DMS53 treated with DMSO at 0.1 percent for 48 hours (cell line): ENCODE measurements around the gene CLCA2.
A peak's percentile ranks its signal among the peaks of the same experiment; 100 is the strongest.

Experiments used
- DNase-seq: peaks from one replicate; lab custom pipeline; 2025; ENCODE audit not compliant: unreplicated experiment; lab: John Stamatoyannopoulos, UW

Gene CLCA2

DNA sequence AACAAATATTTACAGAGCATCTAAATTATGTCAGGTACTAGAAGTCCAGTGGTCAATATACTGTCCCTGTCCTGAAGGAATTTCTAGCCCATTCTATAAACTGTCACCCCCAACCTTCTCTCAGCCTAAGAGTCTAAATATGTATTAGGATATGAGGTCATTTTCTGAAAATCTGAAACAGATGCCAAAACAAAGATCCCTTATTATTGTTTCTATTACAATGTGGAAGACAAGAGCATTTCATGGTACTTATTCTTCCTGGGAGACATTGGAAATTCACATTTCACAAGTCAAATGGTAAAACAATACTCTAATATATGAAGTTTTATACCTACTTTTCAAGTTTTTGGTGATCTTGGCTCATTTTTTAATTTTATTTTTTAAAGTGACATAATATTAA is 47.3 kb downstream of the CLCA2 start:
- DNase-seq, result no peak

DNA sequence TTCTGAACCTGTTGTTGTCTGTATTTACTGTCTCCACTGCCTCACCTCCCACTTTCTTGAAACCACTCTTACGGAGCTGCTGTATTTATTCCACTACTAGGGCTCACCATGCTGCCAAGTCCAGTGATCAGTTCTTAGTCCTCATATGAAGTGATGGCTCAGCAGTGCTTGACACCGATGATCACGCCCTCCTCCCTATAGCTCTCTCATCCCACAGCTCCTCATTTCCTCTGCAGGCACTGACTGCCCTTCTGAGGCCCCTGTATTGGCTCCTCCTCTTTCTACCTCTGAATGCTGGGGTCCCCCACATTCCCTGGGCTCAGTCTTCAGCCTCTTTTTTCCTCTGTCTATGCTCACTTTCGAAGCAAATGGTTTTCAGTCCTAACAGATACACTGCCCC is 48.2 kb downstream of the CLCA2 start:
- DNase-seq, result no peak

DNA sequence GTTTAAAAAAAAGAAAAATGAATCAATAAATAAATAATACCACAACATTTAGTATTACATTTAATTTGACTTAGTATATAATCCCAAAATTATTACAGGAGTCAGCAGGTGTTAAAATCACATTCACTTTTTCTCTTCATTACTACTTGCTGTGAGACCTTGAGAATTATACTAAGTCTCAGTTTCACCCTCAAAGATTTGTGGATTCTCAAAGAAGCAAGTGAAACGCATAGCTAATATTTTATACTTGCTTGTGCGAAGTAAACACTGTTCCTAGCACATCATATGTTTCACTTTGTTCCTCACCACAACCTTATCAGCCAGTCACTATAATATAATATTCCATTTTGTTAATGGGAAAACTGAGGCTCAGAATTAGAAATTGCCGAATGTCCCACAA is 48.8 kb downstream of the CLCA2 start:
- DNase-seq, result no peak

DNA sequence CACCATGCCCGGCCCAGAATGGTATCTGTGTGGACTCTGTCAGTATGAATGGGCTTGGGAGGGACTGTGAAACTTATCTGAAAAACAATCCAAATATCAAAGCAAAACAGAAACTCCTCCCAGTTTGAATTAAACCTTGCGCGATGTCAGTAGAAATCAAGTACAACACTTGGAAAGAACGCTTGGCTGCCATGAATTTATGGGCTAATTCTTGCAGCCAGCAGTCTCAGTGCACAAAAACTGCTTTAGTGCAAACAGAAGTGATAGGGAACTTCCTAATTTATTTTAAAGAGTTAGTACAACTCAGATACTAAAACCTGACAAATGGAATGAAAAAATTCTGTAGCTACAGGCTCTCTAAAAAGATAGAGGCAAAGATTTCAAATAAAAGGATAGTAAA is 53.3 kb downstream of the CLCA2 start:
- no peak for DNase-seq

DNA sequence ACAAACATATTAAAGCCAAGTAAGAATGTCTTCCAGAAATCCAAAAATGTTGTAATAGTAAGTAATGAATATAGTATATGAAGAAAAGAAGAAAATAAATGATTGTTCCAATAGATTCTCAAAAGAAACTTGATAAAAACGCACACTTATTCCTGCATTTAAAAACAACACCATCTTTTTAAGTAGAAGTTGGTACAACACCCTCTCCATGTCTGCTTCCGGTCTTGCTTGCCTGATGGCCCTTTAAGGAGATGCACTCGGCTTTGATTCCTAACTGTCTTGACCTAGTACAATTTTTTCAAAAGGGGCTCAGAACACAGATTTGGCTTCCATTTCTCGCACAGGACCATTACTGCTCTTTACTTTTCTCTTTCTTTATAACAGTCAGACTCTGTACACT is 53.7 kb downstream of the CLCA2 start:
- no peak for DNase-seq

DNA sequence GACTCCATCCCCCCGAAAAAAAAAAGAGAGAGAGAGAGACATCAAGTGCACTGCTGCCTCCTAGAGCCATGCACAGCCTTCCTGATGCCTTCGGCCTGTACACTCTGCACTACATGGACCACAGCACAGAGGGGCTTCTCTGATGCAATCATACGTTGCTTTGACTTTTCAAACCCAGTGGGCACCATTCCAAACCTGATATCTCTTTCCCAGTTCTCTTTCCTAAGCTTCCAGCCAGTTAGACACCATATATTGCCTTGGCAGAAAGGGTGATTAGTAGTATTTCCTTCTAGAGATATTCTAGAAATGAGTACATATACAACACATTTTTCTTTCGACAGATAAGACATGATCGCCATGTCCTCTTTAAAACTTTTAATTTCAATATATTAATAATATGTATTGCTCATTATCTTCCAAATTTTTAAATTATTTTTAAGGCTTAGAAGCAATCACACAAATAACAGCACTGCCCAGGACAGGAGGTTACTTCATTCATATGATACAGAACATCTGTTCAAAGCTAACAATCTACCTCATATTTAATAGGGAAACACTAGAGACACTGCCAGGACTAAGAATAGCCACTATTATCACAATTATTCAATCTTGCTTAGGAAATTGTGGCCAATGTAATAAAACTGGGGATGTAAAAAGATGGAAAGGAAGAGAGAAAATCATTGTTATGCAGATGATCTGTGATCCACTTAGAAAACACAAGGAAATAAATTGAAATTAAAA is 54.6 kb downstream of the CLCA2 start:
- DNase-seq, result no peak

DNA sequence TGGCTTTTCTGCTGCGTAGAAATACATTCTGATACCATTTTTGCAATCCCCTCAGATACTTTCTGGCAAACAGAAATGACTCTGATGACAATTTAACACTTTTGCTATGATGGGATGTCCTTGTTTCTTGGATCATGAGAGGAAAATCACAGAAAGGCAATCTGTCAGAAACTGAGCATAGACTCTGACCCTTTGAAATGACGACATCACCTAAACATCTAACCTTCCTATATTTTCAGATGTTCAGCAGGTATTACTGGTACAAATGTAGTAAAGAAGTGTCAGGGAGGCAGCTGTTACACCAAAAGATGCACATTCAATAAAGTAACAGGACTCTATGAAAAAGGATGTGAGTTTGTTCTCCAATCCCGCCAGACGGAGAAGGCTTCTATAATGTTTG is 58.0 kb downstream of the CLCA2 start:
- no peak for DNase-seq

DNA sequence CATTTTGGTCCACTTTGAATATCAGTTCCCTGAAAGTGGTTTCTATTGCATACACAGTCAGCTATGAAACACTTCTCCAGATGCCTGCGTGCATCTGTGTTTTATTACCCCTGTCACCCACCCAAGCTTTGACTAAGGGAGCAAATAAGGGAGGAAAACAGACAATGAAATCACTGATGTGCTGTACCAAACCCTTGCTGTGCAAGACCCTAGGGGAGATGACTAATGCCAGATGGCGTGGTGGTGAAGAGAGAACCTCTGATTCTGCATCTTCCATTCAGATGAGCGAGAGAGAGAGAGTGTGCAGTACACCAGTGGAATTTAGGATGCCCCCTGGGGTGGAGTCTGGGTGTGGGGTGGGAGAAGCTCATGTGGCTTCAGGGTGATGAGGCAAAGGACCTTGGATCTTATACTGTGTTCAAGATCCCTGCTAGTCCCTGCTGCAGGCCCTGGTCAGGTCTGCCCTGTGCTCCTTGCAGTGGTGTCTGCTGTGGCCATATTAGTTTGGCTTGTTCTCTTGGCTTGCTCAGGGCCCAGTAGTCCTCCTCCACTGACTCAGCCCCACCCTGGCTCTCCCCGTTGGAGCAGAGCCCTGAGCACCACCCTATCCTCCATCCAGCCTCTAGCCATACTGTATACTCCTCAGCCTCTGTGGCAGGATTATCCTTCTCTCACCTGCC is 63.3 kb downstream of the CLCA2 start:
- no peak for DNase-seq

DNA sequence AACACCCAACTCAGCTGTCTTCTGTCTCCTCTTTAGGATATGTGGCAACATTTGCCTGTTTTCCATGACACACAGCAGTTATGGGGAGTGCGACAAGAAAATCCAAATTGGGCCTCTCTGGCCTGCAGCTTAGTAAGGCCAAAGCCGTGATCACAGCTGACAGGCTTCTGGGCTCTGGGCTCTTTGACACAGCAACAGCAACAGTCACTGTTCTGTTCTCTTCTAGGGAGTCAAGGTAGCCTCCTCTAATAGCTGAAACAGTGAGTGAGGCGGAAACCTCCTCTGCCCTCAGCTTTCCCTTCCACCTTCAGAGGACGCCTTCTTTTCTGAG is 63.8 kb downstream of the CLCA2 start:
- no peak for DNase-seq

DNA sequence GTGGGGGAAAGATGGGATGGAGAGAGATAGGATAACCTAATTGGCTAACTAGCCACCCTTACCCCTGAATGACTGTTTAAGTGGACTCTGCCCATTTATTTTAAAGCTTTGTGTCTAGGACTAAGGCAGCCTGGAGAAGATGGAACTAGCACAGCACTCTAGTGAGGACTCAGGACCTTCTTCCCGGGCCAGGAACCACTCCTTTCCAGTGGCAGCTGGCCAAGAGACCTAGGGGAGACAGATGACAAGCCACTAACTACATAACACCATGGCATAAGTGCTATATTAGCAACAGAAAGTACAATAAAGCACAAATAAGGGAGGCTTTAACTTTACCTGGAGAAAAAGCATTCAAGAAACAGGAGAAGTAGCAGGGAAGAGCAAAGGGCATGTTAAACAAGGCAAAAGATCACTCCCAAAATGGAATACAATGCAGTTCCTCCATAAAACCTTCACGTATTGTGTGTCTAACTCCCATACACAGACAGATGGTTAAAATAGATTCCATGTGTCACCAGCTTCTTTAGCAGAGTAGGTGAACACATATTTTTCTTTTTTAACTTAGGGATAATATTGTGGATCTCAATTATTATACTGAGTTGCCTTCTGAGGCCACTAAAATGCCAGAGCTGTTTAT is 65.4 kb downstream of the CLCA2 start:
- no peak for DNase-seq

DNA sequence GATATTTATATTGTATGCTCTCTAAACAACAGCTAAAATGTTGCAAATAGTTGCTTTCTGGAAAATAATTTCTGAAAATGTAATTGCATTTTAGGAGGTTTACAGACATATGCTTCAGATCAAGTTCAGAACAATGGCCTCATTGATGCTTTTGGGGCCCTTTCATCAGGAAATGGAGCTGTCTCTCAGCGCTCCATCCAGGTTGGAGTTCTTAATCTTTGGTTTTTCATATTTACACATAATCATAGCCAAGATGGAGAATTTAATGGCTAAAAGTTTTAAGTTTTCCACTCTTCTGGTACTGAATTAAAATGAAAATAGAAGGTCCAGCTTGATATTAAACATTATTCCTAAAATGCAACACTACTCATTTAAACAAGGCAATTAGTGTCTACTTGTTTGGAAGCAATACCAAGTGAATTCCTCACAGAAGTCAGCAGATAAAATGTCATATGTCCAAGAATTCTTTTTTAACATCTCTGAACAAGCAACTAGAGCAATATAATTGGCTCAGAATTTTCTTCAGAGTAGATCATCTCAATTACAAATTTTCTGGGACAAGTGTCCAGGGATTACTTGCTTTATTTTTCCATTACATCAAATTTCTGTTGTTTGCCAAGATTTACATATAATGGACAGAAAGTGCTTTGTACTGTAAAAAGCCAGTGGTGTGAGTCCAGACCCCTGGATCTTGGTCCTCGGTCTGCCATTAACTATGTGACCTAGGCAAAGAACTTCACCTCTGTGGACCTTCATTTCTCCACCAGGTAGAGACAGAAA is 67.4 kb downstream of the CLCA2 start:
- DNase-seq, result no peak

DNA sequence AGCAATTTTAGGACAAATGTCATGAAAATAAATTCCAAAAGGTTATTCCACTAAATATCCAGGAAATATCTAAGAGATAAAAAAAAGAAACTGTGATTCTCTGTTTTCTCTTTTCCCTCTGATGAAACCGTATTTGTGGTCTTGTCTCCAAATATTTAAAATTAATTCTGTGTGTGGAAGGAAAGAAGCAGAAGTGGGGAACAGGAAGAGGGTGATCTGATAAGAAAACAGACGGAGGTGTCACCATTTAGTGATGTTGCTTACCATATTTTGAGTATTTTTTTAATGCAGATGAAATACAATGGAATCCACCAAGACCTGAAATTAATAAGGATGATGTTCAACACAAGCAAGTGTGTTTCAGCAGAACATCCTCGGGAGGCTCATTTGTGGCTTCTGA is 74.3 kb downstream of the CLCA2 start:
- no peak for DNase-seq

DNA sequence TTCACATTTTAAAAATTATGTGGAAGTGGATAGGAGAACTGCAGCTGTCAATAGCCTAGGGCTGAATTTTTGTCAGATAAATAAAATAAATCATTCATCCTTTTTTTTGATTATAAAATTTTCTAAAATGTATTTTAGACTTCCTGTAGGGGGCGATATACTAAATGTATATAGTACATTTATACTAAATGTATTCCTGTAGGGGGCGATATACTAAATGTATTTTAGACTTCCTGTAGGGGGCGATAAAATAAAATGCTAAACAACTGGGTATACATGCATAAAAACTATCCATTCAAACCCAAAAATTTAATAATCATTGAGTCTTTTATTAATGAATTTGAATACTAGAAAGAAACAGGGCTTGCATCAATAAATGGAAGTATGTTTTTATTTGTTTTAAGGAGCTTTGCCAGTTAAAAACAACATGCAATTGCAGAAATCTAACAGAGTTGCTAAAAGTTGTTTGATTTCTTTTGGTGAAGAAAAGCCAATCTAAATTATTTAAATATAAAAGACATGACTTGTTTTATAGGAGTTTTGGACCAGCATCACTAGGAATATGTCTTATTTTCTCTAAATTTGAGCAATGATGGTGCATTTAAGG is 76.1 kb downstream of the CLCA2 start:
- DNase-seq, result peak; percentile 74

DNA sequence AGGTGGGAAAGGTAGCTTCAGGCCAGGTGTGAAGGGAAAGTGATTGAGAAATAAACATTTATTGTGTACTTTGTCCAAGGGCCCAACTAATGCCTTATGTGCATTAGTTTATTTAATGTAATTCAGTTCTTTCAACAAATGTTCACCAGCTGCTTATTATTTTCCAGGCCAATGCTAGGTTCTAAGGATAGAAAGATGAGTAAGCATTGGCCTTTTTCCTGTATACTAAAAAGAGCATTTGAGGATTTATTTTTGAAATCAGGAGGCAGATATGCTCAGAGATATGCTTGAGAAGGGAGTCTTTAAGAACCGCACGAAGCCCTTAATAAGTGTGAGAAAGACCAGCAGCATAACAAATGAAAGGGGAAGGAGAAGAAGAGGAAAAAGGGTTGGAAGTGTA is 76.7 kb downstream of the CLCA2 start:
- DNase-seq, result no peak

DNA sequence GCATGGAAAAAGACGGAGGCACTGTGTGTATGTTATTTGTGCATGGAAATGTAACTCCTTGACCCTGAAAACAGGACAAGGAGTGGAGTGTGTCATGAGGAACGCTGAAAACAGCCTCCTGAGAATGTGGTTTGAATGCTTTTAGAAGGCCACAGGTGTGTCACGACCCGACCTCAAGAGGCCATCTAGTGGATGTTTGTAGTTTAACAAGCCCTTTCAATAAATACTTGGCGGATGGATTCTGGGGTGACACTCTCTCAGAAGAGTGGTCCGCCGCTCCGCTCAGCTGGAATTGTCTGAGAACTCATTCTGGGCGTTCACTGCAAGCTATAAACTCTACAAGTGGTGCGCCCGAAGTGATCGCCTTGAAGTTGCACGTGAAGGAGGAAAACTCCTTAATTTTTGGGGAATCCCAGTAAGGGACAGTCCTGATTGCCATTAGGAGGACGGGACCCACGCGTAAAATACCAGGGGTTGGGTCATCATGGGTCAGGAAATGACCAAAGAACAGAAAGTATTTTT is 78.2 kb downstream of the CLCA2 start:
- DNase-seq, result peak; percentile 78

DNA sequence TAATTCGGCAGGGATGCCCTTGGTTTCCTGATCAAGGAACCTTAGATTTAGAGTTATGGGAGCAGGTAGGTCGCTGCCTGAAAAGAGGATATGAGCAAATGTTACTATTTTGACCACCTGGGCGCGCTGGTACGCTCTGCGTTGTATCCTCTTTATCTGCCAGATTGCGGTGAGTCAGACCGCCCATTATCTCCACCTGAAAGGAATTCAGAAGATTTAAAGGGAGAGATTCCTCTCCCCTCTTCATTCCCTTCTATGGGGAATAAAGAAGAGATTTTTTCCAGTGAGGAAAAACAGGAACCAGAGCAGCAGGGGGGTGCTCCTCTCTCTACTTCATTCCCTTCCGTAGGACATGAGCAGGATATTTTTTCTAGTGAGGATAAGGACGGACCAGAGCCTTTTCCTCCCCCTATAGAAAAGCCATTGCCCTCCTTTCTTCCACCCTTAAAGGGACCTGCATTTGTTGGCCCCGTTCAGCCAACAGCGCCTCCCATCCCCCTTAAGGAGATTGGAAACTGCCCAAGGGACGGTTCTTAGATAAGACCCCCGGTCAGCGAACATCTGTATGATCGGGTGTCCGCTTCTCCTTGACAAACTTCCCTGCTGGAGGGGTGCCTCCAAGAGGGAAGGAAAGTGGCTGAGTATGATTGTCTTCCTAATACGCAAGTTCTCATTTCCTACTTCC is 78.9 kb downstream of the CLCA2 start:
- peak; percentile 93 for DNase-seq

DNA sequence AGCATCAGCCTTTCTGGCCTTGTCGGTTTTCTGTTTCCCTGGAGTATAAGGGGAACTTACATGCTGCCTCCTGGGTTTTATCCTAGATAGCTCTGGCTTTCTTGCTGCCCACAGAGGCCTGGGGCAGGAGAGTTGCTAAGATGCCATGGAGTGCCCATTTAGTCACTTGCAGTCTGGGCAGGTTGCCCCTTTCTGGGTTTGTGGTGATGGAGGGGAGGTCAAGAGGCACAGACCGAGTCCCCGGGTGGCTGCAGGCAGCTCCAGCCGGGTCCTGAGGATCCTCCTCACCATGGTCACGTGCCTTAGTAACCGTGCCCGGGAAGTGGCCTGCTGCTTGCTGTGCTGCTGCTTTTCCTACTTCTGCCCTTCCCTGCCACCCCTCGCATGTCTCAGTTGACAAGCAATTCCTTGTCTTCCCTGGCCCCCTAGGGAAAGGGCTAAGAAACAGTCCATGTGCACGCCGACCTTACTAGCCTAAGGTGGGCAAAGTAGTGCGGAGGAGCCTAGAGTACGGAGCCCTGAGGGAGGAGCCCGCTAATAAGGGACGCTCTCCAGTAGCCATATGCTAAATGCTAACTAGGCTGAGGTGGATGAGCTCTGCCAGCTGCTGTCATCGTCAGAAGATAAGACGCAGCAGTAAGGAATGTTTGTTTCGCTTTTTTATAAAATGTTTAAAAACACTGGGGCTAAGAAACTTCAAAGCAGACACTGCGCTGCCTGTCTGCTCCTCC is 79.6 kb downstream of the CLCA2 start:
- peak; percentile 81 for DNase-seq

DNA sequence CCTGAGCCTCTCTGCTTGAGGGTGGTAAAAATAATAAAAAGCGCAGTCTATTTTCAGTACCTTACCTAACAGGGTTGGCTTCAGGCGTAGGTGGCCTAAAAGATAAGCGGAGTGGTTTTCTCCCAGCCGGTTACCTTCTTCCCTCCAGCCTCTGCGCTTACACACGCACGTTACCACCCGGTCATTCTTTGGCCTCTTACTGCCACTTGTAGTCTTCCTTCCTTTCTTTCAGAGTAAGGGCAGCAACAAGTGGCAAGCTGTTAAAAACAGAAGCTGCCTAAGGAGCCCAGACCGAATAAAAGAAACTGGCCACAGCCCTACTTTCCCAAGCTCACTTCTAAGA is 80.1 kb downstream of the CLCA2 start:
- DNase-seq, result no peak

DNA sequence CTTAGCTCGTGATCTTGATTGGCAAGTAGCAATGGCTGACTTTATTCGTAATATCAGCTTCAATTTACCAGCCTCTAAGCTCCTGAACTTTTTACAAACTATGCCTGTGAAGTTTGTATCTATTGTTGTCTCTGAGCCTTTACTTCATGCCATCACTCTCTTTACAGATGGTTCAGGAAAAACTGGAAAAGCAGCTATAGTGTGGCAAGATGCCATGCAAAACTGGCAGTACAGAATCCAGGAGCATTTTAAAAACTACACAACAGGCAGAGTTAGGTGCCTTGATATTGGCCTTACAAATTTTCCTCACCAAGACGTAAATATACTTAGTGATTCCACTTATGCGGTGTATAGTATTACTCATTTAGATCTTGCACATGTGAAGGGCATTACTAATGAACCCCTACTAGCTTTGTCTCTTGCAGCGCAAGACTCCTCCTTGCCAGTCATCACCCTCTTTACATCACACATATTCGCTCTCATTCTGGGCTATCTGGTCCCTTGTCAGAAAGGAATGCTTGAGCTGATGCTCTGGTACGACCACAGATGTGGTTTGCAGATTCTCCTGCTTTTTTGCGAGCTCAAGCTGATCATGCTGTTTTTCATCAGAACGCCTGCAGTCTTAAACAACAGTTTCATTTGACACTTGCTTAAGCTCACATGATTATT is 81.1 kb downstream of the CLCA2 start:
- peak; percentile 14 for DNase-seq

DNA sequence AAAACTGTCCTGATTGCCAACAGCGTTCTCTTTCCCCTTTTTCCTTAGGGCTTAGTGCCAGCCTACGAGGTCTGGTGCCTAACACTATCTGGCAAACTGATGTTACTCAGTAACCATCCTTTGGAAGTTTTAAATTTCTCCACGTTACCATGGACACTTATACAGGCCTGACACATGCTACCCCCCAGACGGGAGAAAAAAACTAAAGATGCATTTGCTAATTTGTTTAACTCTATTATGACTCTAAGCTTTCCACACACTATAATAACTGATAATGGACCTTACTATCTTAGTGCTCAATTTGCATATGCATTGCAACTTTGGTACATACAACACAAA is 81.6 kb downstream of the CLCA2 start:
- no peak for DNase-seq
